Daoy (cell line): ENCODE data around the gene KLF2. TPM values are rescaled to one million over a fixed set of nuclear protein-coding genes. Genes with fewer than 3 reads are reported as not detected.

ENCODE experiments used
- DNase-seq: peaks from one replicate; pipeline ENCODE4 v3.0.0-alpha.2; 2015; ENCODE audit warnings: low read depth
- total RNA-seq: library from RNA; depleted of rRNA; stranded (reverse); fragments of >200 nt; shearing (Covaris generic); gene quantifications from 2 replicates; pipeline ENCODE4 v1.2.3, GENCODE V29; 2014

The KLF2 gene
- total RNA-seq, 1 experiment from 2014 or later = 1.9 TPM

DNA sequence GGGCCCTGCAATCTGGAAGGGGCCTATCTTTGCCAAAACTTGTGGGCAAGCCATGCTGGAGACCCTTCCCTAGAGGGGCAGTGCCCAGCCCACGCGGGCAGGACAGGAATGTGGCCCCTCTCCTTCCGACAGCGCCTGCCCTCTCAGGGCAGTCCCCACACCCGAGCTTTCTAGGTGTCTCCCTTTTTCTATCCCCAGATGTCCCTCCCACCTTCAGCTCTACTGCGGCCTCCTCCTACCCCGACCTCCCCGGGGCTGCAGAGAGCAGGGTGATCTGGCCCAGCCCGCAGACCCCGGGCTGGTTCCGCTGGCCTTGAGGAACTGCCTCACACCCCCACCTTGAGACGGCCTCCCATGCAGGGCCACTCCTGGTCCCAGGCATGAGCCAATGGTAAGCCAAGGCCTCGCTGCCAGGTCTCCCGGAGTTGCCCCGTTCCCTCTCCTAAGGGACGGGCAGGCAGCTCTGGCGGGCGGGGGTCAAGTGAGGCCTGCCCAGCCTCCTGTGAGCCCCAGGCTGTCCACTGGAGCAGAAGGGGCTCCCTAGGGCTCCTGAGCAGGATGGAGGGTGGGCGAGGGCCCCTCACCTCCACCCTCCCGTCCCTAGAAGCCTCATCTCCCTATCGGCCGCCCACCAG is 39.7 kb downstream of the KLF2 start:
- DNase-seq = no peak

DNA sequence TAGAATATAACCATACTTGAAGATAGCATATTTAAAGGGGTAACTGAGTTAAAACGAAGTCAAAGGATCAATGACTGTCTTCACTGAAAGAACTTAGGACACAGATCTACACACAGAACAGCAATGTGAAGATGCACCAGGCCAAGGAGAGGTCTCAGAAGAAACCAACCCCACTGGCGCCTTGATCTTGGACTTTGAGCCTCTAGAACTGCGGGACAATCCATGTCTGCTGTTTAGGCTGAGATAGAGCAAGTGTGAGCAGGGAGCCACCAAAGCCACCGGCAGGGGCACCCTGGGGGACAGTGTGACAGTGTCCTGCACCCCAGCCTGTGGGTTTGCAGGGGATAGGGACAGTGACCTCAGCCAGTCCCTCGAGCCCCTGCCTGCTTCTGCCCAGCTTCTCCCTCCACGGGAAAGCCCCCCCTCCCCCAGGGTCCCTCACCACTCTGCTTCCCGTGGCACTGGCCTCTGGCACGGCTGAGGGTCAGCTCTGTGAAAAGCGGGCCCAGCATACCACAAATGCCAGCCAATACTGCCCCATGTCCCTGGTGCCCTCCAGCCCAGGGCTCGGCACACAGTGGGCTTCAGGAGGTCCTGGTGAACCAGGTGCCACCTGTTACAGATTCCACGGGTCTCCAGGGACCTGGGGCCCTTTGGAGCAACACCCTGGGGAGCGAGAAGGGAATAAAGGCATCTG is 40.8 kb downstream of the KLF2 start:
- no peak for DNase-seq

DNA sequence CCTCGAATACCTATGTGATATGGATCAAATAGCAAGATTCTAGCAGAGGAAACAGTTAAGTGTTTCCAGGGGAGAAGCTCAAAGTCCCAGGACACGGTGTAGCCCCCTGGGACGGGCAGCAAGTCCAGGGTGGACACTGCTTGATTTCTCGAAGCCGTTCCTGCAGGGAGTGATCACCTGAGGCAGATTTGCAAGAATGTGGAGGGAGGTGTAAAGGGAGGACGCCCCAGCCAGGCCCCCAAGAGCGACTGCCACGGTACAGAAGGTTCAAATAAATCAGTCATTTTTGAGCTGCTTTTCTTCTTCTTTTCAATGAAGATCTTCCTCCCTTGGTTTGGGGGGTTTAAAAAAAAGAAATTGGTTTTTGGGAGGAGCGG is 41.4 kb downstream of the KLF2 start:
- DNase-seq = no peak

DNA sequence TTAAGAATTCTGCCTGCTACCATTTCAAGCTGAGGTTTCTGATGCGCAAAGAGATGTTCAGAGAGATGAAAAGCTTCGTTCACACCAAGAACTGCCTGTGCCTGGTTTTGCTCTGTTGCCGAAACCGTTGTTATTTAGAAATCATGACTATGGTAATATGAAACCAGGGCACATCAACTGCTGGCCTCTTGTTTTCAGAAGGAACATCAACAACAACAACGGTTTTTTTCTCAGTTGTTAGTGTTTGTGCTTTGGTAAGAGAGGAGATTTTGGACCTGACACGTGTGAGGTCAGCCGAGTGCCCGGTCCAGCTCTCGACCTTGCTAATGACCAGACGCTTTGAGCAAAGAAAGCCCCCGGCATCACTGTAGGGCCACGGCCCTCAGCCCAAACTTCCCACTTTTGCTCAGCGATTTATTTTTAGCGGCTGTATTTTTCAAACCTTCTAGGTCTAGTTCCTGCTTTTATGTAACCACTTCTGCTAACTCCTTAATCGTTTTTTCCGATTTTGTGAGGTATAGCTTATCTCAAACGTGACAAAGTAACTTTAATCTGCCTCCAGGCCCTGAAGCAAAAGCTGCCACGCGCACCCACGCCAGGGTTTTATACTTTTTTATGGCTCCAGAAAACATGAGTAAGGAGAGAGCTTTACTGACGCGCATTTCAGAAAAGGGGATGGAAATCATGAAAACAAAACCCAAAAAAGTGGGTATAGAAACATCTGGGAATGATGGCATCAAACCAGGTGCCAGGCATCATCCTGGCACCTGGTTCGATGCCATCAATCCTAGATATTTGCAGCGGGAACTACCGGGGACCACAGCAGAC is 42.0 kb downstream of the KLF2 start:
- DNase-seq = no peak

DNA sequence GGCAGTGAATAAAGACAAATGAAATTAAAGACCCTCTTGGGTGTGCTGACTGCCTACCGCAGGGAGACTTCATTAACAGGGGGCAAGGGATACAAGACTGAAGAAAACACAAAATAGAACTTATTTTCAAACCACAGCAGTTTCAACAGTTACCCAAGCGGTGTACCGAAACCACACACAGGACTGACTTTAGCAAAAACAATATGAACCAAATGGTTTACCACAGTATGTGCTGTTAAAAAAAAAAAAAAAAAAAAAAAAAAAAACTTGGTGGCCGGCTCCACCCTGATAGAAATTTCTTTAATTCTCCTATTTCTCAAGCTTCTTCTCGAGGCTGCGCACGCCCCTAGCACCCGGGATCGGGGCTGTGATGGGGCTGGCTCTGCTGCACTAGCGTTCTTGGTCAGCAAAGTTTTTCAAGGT is 42.6 kb downstream of the KLF2 start:
- no peak for DNase-seq

DNA sequence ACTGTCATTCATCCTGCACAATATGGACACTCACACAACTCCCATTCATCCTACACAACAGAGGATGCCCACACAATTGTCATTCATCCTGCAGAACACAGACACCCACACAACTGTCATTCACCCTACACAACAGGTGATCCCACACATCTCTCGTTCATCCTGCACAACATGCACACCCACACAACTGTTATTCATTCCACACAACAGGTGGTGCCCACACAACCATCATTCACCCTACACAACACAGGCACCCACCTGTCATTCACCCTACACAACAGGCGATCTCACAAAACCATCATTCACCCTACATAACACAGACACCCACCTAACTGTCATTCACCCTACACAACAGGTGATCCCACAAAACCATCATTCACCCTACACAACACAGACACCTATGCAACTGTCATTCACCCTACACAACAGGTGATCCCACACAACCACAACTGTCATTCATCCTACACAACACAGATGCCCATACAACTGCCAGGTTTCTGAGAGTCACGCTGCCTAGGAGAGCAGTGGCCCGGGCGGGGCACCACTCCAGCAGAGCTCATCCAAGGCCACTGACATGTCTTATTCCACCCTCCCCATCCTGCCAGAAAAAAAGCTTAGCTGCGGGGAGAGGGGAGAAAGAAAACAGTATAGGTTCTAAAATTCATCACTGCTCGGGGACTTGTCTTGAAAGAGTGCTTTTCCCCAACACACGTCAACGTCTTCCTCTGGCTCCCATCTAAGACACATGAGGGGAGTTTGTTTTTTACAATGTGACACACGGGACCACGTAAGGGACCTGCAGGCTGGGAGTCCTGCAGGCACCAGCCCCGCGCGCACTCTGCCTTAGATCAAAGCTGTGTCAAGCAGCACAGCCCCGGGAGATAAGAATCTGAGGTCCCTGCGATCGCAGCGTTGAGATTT is 44.0 kb downstream of the KLF2 start:
- DNase-seq = no peak

DNA sequence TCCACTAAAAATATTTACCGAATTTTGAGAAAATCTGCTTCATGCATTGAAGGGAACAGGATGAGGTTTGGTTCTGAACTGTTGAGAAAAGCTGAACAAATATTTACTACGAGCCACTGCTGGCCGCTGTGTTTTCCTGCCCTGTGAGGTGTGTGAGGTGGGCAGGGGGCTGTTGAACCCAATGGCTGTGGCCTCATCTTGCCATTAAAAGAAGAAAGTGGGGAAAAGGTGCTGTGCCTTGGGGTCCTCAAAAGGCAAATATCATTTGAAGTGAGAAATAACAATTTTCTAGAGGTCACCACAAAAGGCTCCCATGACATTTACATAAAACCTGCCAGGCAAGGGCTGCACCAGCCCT is 44.7 kb downstream of the KLF2 start:
- DNase-seq = no peak

DNA sequence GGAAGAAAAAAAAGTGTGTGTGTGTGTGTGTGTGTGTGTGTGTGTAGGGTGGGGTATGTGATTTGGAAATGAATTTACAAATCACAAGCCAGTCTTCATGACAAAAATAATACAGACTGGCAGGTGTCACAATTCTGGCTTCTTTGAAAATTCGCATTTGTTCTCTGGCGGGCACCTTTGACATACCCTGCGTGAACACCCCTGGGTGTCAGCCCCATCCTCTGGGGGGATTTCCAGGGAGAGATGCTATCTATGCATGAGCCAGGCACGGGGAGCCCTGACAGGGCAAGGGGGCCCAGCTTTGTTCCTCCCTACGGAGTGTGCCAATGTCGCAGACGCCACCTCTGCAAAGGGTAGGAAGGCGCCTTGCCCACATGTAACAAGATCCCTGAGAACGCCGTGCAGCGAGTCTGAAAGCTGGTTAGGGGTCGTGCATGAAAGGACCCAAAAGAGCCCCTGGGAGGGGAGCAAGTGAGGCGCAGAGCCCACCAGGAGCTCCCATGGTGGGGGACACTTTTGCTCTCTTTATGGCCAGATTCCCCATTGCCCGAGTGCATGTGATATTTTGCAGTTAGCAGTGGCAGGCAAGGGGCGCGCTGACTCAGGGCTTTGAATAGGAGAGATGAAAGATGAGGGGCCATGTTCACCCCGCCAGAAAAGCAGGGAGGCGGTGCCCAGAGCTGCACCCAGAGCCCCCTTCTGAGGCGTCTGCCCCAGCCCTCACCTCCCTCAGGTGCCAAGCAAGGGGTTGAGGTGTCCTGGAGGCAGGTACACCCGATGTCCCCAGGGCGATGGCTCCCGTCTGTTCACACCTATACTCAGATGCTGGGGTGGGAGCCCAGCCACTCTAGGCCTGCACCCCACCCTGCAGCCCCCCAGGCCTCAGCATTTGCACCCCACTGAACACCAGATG is 45.3 kb downstream of the KLF2 start:
- no peak for DNase-seq

DNA sequence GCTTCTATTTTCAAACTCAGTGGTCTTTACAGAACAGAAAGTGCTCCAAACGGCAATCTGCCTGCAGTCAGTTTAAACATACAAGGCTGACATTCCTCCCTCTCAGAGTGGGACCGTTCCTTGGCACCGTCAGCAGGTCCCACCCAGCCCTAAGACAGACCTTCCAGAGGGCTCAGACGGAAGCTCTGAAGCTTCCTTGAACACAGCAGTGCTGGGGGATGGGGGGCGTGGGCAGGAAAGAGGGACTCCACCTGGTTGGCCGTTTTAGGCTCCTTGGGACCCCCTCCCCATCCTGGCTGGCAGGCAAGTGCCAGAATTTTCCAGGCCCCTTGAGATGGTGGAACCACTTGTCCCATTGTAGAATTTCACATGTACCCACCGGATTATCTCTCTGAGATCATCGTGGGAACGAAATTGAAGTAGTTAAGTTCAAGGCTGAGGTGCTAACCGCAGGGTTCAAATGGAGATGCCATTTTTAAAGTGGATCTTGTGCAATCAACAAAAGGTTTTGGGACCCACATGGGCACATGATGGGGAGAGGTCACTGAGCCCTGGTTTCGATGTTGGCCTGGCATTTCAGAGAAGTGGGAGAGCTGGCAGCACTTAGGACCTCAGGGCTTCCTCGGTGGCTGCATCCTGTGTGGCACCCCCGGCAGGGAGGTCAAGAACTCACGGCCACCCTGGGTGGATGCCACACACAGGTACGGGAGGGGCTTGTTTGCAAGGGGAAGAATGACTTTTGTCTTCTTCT is 46.2 kb downstream of the KLF2 start:
- DNase-seq = no peak

DNA sequence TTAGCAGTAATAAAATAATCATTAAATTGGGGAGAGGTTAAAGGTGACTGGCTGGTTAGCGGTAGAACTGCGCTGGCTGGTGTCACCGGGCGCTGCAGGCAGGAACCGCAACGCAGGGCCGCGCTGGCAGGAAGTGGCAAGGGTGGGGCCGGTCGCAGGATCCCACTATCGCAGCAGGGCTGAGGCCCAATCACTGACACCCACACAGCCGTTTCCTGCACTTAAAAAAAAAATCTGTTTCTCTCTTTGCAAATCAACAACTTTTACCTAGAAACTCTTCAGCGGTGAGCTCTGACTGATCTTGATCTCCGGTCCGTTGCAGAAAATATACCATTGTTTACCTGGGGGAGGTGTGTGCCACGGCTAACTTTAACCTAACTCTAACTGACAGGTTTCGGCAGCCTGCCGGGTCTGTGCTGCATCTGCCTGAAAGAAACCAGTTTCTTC is 46.9 kb downstream of the KLF2 start:
- no peak for DNase-seq

DNA sequence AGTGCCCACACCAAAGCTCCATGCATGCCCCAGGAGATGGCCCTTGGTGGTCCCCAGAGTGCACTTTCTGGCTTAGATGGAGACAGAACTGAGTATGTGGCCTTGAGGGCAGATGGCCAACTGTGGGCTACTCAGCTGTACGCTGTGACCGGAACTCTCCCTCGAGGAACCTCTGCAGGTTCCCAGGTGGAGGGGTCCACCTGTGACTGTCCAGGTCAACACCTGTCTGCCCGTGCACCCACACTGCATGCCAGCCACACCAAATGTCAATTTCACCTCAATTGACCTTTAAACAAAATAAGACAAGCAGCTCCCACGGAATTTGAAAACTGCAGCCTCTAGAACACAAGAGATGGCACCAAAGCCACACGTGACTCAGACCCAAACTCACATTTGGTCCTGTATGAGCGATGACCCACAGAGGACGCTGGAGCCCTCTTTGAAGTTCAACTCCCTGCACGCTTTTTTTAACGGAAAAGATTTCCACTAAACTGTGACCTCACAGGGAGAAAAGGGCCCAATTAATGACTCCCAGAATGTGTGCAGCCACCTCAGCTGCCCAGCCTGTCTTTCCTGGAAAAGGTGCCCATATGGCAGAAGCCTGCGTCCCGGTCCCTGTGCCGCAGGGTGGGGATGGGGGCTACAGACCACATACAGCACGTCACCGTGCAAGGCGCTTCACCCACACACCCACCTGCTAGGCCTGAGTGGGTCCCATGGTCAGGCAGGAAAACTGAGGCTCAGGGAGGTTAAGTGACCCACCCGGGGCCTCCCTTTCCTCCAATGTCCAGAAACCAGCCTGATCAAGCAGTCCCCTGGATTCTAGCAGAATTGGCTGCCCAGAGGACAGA is 47.7 kb downstream of the KLF2 start:
- DNase-seq = no peak

DNA sequence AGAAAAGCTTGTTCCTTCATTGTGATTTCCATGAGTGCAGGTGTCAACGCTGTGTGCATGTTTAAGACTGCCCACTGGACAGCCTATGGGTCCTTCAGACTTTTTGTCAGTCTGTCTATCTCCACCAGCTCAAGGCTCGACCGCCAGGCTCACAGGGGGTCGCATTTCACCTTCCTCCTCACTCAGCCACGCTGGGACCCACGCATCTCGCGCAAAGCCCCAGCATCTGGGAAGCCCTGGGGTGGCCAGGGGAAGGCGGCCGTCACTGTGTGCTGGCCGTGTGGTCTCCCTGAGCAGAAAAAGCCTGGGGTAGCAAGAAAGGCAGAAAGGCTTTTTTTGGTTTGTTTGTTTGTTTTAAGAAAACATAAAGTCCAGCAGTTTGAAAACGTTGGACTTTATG is 48.5 kb downstream of the KLF2 start:
- no peak for DNase-seq

DNA sequence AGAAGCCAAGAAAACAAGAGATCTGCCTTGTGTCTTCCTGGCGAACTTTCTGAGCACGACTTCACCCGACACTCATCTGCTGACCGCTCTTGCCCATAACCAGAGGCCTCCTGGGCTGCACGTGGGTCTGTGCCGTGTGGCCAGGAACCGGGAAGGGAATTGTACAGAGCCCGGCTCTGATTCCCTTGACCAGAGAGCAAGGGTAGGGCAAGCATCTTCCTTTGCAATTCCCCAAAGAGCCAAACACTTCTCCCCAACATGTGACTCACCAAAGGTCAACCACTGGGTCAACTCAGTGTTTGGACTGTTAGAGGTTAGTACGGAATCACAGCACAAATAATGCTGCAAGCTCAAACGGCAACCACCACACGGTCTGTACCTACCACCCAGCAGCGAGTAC is 48.9 kb downstream of the KLF2 start:
- DNase-seq = no peak

DNA sequence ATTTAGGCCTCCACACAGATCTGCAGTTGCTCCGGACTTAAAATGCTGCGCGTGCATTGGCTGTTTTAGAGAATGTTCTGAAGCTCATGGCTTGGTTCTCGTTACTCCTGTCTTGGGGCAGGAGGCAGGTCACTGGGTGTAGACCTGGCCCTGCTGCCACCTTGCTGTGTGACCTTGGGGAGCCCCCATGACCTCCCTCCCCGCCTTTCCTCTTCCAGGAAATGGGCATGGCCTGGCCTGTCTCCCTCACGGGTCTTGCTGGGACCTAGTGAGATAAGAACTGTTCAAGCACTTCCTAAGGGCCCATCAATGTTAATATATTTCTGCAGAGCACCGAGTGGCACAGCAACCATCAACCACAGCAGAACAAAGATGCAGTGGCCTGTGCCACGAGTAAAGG is 49.4 kb downstream of the KLF2 start:
- no peak for DNase-seq

DNA sequence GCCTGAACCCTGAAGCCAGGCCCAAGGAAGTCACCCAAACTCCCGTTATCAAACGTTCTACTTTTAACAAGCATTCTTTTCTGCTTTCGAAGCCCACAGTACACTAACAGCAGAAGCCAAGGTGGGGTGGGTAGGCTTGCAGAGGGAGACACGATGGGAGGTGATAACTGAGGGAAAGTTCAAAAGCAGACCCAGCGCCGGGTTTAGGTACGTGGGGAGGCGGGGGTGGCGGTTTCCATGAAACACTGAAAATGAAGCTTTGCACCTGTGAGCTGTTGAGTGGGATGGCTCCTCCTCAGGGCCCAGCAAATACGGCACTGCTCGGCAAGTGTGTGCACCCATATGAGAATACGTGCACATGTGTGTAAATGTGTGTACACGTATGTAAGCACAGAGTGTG is 49.8 kb downstream of the KLF2 start:
- DNase-seq = no peak

DNA sequence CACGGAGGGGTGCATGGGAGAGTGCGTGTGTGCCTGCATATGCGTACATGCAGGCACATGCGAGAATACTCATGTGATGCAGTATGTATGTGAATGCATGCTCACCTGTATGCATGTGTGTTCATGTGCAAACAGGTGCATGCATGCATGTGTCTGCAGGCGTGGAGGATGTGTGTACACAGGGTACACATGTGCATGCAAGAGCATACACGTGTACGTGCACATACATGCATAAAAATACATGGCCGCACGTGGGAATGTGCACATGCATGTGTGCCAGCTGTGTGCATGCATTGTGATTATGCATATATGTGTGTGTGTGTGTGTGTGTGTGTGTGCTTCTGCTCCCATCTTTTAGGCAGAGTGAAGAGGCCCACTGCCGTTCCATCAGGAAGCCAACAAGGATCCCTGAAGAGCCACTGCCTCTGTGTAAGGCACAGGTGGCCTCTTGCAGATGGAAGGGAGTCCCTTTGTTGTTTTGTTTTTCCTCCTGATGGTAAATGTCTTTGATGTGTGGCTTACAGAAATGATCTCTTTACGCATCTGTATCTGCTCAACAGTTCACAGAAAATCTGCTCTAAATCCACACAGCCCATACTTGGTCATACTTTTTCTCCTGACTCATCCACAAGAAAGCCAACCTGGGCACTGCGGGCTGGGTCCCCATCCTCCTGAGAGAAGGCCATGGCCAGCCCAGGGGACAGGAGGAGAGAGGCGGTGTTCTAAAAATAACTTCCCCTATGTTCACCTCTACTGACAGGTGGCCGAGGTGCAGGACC is 50.7 kb downstream of the KLF2 start:
- DNase-seq = no peak

DNA sequence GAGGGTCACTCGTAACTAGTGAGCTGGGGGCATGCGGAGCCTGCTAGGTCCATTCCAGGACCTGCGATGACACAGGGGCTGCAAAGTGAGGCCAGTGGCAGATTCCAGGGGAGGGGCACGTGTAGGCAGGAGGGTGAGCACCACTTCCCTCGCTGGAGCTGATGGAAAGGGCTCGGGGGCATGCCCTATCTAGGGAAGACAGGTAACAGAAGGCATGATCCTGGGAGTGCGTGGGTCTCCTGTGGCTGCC is 51.2 kb downstream of the KLF2 start:
- no peak for DNase-seq

DNA sequence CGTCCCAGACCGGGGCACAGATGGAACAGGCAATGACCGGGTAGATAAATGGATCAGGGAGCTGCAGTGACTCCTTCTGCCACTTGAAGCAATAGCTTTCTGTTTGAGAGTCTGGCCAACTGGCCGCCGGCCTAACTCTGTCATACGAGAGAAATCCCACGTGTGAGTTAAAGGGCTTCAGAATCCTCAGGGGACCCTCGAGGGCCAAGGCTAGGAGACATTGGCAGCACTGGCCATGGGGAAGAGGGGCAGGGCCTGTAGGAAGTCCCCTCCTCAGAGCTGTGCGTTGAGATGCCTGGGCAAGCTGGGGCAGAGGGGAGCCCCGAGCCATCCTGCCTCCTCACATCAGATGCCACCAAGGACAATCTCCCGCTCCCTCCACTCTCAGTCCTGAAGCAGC is 51.6 kb downstream of the KLF2 start:
- DNase-seq = no peak

DNA sequence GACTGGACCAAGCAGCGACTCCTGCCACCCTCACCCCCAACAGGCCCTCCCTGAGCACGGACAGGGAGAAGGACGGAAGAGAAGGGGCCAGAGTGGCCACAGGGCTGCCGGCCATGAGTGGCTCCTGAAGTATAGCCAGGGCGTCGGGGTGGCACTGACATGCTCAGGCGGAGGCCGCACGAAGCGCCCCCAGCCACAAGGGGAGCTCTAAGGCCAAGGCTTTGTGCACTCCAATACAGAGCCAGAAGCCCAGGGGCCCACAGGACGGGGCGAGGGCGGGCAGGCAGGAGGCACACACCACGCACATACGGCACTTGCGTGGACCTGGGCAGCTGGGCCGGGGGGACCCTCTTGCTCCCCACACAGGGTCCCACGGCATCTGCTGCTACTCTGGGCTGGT is 52.0 kb downstream of the KLF2 start:
- DNase-seq = no peak
